ENCODE results near the gene TMEM92.

The TMEM92 gene

DNA sequence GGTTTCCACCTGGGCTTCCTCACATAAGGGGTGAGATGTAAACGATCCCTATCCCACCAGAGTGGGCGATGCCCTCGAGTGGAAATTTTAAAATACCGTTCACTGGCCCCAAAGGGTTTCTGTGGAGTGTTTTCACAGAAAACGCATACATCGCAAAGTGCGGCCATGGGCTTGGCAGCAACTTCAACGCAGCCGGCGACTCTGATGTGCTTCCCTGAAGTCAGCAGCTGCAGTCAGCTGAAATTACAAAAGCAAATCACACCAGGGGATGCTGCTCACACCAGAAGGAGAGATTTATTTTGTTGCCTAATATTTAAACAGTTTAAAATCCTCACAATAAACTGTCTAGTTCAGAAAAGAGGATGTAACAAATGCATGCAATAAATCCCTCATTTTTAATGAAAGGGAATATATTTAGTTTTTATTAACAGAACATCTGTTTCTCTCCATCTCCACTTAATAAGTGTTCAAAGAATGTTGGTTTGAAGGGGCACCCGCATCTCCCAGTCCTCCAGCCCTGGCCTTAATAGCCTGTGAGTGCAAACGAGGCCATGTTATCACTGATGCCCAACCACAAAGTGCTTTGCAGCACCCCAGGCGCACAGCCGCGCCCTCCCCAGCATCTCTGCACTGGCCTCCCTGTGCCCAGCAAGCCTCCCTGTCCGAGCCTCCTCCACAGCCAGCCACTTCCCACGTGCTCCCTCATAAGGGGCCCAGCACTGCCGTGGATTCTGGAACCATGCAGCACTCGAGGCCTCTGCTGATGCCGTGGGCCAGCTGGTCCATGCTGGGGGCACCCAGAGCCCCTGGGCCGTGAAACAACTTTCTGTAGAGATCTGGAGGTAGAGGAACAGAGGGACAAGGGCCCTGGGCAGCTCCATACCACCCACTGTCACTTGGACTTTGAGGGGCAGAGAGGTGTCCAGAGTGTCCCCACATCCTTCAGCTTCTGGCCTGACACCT is 54.4 kb downstream of the TMEM92 start:
- no peak for DNase-seq (ENCODE audit: low spot score)

- no peak for DNase-seq (ENCODE audit: low spot score)
Observed at GRCh38 chr17:50329716-50330115, 55.5 kb downstream of the TMEM92 start.

GRCh38 chr17:50330151-50330775 is 56.0 kb downstream of the TMEM92 start:
- DNase-seq (ENCODE audit: low spot score): no peak
